Naive thymus-derived CD4-positive, alpha-beta T cell (primary cell): Measurements from ENCODE around the gene ZC3H12D. TPM values are rescaled to one million over a fixed set of nuclear protein-coding genes. Genes with fewer than 3 reads are reported as not detected.

ENCODE experiments used
- ATAC-seq: fragments of 150-1000 bp; cut with Tn5 transposase; 2 replicates; pipeline ENCODE4 v1.10.0; 2021; ENCODE audit warnings: mild to moderate bottlenecking, moderate library complexity
- CTCF ChIA-PET: fragments of 350-600 bp; sonication (Branson Sonifier 250); formaldehyde crosslinking; loops from one replicate; lab custom pipeline; 2021; ENCODE audit warnings: antibody characterized with exemption; lab: Charles Lee
- POLR2A ChIA-PET: fragments of 350-600 bp; sonication (Branson Sonifier 250); formaldehyde crosslinking; loops from one replicate; lab custom pipeline; 2021; ENCODE audit warnings: antibody characterized with exemption, inconsistent platforms; lab: Charles Lee
- DNase-seq, 9 donors: peaks; one replicate each; pipeline versions ENCODE4 v3.0.0 to v3.0.0-alpha.2; 2020 to 2022; ENCODE audit warnings: mixed read lengths in 1 of 9
- H3K27ac ChIP-seq: one replicate; pipeline ENCODE4 v1.7.0; 2013; ENCODE audit warnings: mild to moderate bottlenecking, low read depth, low read length, moderate library complexity
- H3K27me3 ChIP-seq, 2 donors: one replicate each; pipeline ENCODE4 v1.7.0; 2013; ENCODE audit warnings: low read length in 2 of 2, mild to moderate bottlenecking in 2 of 2, moderate library complexity in 2 of 2; ENCODE audit not compliant: control insufficient read depth in 2 of 2, insufficient read depth in 2 of 2
- H3K36me3 ChIP-seq, 3 experiments: 1 replicate in 2 of 3; 2 replicates in 1 of 3; pipeline ENCODE4 v1.7.0; 2013; ENCODE audit warnings: low read length in 3 of 3, mild to moderate bottlenecking in 3 of 3, moderate library complexity in 1 of 3; ENCODE audit not compliant: insufficient read depth in 3 of 3, control insufficient read depth in 2 of 3
- H3K4me1 ChIP-seq, 2 donors: one replicate each; pipeline ENCODE4 v1.7.0; 2013; ENCODE audit warnings: low read length in 2 of 2, mild to moderate bottlenecking in 2 of 2, moderate library complexity in 1 of 2; ENCODE audit not compliant: control insufficient read depth in 2 of 2, insufficient read depth in 2 of 2
- H3K4me3 ChIP-seq: 2 replicates; pipeline ENCODE4 v1.7.0; 2013; ENCODE audit warnings: mild to moderate bottlenecking, low read length
- H3K9me3 ChIP-seq, 3 experiments: 1 replicate in 2 of 3; 2 replicates in 1 of 3; pipeline ENCODE4 v1.7.0; 2013; ENCODE audit warnings: low read length in 3 of 3; ENCODE audit not compliant: control insufficient read depth in 2 of 3
- H3K27ac Mint-ChIP-seq, 9 donors: one replicate each; pipeline ENCODE4 v1.8.0; 2020 to 2022; ENCODE audit warnings: mixed read lengths in 9 of 9, mild to moderate bottlenecking in 8 of 9, moderate library complexity in 5 of 9, inconsistent platforms in 2 of 9
- H3K27me3 Mint-ChIP-seq, 5 donors: one replicate each; pipeline ENCODE4 v1.8.0; 2021 to 2022; ENCODE audit warnings: mixed read lengths in 5 of 5, mild to moderate bottlenecking in 1 of 5
- H3K36me3 Mint-ChIP-seq, 5 donors: one replicate each; pipeline ENCODE4 v1.8.0; 2020 to 2022; ENCODE audit warnings: mixed read lengths in 5 of 5, mild to moderate bottlenecking in 3 of 5, inconsistent platforms in 1 of 5
- H3K4me1 Mint-ChIP-seq, 7 donors: one replicate each; pipeline ENCODE4 v1.8.0; 2020 to 2022; ENCODE audit warnings: mixed read lengths in 7 of 7, mild to moderate bottlenecking in 3 of 7, inconsistent platforms in 1 of 7
- H3K4me3 Mint-ChIP-seq, 10 donors: one replicate each; pipeline ENCODE4 v1.8.0; 2020 to 2022; ENCODE audit warnings: mild to moderate bottlenecking in 10 of 10, mixed read lengths in 10 of 10, moderate library complexity in 6 of 10, inconsistent platforms in 2 of 10
- H3K9me3 Mint-ChIP-seq, 11 donors: one replicate each; pipeline ENCODE4 v1.8.0; 2020 to 2022; ENCODE audit warnings: mixed read lengths in 11 of 11, mild to moderate bottlenecking in 4 of 11, inconsistent platforms in 1 of 11, moderate library complexity in 1 of 11
- intact Hi-C, 2 donors: fragments of 100-400 bp; cut with micrococcal nuclease; formaldehyde crosslinking; loops; one replicate each; pipeline ENCODE4 v1.15.1; 2023
- polyA plus RNA-seq, 2 donors: library from polyadenylated mRNA; unstranded; fragments of 300-500 nt; fragmentation: Illumina TruSeq; gene quantifications; one replicate each; pipeline ENCODE4 v1.2.3, GENCODE V29; 2021
- total RNA-seq, 6 experiments: library from RNA in 5 of 6; stranded (reverse) in 5 of 6; gene quantifications; 1 replicate in 5 of 6; 2 replicates in 1 of 6; pipeline ENCODE4 v1.2.3 and lab custom pipeline; 2021 to 2026

ZC3H12D gene
- total and polyA plus RNA-seq, 7 experiments from 2014 or later, result 1.8 to 85.6 (median 67.9) TPM

- peaks cover 0 to 12% (median 0%) of the 10 kb centered on the region in 7 donors for H3K4me1 Mint-ChIP-seq
- H3K27ac Mint-ChIP-seq, result peak overlapping the region in 3 of 9 donors; percentile 15 to 62 (median 38)
- Histone ChIP-seq H3K4me1 (no peaks in the 10 kb centered on the region), H3K27me3 (no peaks in the 10 kb centered on the region), H3K4me3 (no peak overlapping the region), H3K27ac (no peak overlapping the region), H3K9me3 (no peaks in the 10 kb centered on the region), H3K36me3 (peaks cover 0 to 41% (median 21%) of the 10 kb centered on the region in 3 experiments)
- no peaks in the 10 kb centered on the region for H3K27me3 Mint-ChIP-seq
- H3K9me3 Mint-ChIP-seq, result no peaks in the 10 kb centered on the region
- peaks cover 9 to 20% (median 14%) of the 10 kb centered on the region in 5 donors for H3K36me3 Mint-ChIP-seq
- ChIA-PET POLR2A (no interaction called here), CTCF (interaction anchor here (0.7 to 1.8 kb wide), 2 partner anchors 62 to 257 kb away, joined by 4 read pairs; no protein-coding TSS in a partner anchor)
- no peak for ATAC-seq
- intact Hi-C loops, result no loop called here
- no peak for DNase-seq
- no peak overlapping the region for H3K4me3 Mint-ChIP-seq
These were observed 29.6 kb downstream of the ZC3H12D start for GRCh38 chr6:149455031-149455732.

DNA sequence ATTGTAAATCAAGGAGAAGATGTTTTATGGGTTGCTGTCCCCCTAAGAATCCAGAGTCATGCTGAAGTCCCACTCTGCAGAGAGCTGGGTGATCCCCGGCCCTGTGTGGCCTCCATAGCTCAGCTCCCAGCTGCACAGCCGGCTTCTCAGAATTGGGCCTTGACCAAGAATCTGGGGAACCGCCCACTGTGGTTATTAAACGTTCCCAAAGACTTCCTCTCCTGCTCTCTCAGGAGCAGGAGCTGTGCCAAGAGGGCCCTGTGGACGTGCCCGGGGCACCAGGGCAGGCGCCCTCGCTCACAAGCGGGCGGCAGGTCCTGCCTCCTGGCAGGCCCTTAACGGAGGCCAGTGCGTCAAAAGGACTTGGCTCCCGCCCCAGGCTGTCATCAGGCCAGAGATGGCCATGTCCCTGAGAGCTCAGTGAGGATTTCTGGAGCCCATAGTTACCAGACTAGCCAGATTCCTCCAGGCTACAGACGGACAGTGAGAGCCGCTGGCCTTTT lies 30.4 kb downstream of the ZC3H12D start:
- Histone ChIP-seq H3K27me3 (no peaks in the 10 kb centered on the region), H3K4me1 (no peaks in the 10 kb centered on the region), H3K4me3 (no peak overlapping the region), H3K36me3 (peaks cover 0 to 33% (median 15%) of the 10 kb centered on the region in 3 experiments), H3K9me3 (no peaks in the 10 kb centered on the region), H3K27ac (no peak overlapping the region)
- Mint-ChIP-seq H3K9me3 (no peaks in the 10 kb centered on the region), H3K27ac (no peak overlapping the region), H3K27me3 (no peaks in the 10 kb centered on the region), H3K4me1 (peaks cover 0 to 14% (median 5%) of the 10 kb centered on the region in 7 donors), H3K4me3 (no peak overlapping the region), H3K36me3 (peaks cover 8 to 25% (median 18%) of the 10 kb centered on the region in 5 donors)
- DNase-seq (no peak), ATAC-seq (peak; percentile 12)
- intact Hi-C loops, result no loop called here
- CTCF ChIA-PET, result interaction anchor here (0.7 to 1.8 kb wide), 2 partner anchors 21 to 63 kb away, joined by 3 to 4 read pairs; no protein-coding TSS in a partner anchor
- POLR2A ChIA-PET, result no interaction called here

DNA sequence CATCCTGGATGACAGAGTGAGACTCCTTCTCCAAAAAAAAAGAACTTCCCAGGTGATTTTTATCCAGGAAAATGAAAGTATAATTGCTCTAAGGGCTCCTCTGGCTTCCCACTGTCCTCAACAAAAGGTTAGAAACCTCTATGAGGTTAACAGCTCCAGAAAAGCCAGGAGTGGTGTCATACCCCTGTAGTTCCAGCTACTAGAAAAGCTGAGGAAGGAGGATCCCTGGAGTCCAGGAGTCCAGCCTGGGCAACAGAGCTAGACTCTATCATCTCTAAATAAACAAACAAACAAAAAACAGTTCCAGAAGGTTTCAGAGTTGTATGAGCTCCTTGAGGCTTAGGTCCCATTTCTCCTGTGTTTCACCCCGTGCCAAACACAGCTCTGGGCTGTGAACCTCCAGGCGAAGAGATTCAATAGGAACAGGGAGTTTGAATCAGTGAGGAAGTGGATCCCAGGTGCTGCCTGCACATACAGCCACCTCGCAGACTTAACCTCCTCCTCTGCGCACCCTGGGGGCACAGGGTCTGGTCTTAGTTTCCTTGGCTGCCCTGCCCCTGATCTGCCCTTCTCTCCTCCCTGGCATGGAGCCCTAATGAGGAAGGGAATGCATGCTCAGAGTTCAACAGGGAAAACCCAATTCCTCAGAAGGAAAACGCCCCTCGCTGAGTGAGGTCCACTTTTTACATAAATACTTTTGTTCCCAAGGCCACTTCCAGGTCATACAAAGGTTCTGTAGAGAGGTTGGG lies 31.0 kb downstream of the ZC3H12D start:
- Mint-ChIP-seq H3K4me3 (no peak overlapping the region), H3K27me3 (no peaks in the 10 kb centered on the region), H3K36me3 (peaks cover 1 to 18% (median 12%) of the 10 kb centered on the region in 5 donors), H3K4me1 (peaks cover 0 to 14% (median 5%) of the 10 kb centered on the region in 7 donors), H3K27ac (peak overlapping the region in 1 of 9 donors; percentile 46), H3K9me3 (no peaks in the 10 kb centered on the region)
- H3K27me3 ChIP-seq, result no peaks in the 10 kb centered on the region
- no peak for DNase-seq
- no peaks in the 10 kb centered on the region for H3K9me3 ChIP-seq
- no peak for ATAC-seq
- no peaks in the 10 kb centered on the region for H3K4me1 ChIP-seq
- no peak overlapping the region for H3K4me3 ChIP-seq
- POLR2A ChIA-PET, result no interaction called here
- intact Hi-C loops, result no loop called here
- no peak overlapping the region for H3K27ac ChIP-seq
- H3K36me3 ChIP-seq, result peaks cover 0 to 29% (median 9%) of the 10 kb centered on the region in 3 experiments
- CTCF ChIA-PET, result interaction anchor here (0.6 to 1.8 kb wide), 5 partner anchors 21 to 429 kb away, joined by 3 to 6 read pairs (median 3); no protein-coding TSS in a partner anchor

DNA sequence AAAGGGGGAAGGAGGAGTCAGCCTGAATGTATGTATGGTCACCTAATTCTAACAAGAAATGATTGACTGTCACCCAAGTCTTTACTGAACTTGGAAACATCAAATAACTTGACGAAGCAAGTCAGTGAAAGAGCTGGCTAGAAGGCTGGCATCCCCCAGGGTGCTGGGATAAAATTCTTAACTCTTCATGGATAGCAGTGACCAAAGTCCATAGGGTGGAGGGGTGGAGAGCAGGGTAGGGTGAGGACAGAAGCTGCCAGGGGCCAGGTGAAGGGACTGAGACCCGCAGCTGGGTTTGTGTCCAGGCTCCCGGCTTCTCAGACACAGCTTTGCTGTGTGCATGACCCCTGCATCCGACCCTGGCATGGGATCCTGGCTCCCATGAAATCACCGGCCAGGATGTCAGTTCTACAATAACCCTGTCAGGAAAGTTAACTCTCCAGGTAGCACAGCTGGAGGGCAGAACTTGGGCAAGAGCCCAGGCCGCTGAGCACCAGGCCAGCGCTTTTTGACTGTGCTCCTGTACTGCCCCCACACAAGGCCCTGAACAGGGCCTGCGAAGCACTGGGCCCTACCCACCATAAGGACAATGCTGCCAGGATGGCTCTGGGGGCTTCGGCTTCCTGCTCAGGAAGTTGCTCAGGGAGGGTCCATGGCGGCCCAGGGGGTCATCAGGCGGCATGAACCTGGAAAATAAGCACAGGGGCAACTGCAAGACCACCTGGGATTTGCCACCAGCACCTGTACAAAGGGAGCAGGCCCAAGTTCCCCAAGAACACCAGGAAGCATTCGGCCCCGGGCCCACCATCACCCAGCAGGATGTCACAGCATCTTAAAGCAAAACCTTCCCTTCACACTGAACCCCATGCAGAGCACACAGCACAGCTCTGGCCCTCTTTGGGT lies 32.5 kb downstream of the ZC3H12D start:
- Histone ChIP-seq H3K36me3 (peaks cover 0 to 19% (median 0%) of the 10 kb centered on the region in 3 experiments), H3K27ac (no peak overlapping the region), H3K9me3 (no peaks in the 10 kb centered on the region), H3K27me3 (no peaks in the 10 kb centered on the region), H3K4me1 (no peaks in the 10 kb centered on the region), H3K4me3 (no peak overlapping the region)
- Mint-ChIP-seq H3K27ac (peak overlapping the region in 1 of 9 donors; percentile 36), H3K27me3 (no peaks in the 10 kb centered on the region), H3K9me3 (no peaks in the 10 kb centered on the region), H3K36me3 (peaks cover 0 to 14% (median 5%) of the 10 kb centered on the region in 5 donors), H3K4me1 (peaks cover 0 to 14% (median 5%) of the 10 kb centered on the region in 7 donors), H3K4me3 (peak overlapping the region in 2 of 10 donors; percentile 11 to 39)
- no peak for ATAC-seq
- DNase-seq, result no peak
- CTCF ChIA-PET, result interaction anchor here (1.0 kb wide), 1 partner anchor 21 kb away, joined by 3 read pairs; no protein-coding TSS in a partner anchor
- intact Hi-C loops, result no loop called here
- POLR2A ChIA-PET, result no interaction called here

DNA sequence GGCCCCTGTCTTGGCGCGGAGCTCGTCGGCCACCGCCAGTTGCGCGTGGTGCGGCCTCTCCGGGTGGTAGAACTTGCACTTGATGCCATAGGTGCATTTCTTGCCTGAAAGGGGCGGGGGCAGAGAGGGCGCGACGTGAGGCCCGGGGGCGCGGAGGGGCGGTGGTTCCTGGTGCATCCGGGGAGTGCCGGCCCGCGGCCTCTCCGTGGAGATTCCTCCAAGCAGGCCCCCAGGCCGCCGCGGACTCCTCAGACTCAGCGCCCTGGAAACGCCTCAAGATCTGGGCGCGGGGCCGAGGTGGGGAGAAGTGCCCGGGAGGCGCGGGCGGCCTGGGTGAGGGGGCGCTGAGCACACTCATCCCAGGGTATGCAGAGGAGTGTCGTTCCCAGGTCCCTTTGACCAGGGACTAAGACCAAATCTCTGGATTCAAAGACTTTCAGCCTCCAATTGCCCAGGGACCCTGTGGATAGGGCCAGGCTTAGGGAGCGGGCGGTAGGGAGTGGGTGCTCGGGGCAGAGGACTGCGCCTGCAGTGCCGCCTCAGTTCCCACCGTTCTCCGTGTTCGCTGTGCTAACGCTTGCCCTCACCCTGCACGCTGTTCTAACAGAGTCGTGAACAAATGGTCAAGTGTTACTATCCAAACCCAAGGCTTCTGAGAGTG lies 33.3 kb downstream of the ZC3H12D start:
- Mint-ChIP-seq H3K4me1 (peaks cover 0 to 14% (median 5%) of the 10 kb centered on the region in 7 donors), H3K9me3 (no peaks in the 10 kb centered on the region), H3K27ac (no peak overlapping the region), H3K4me3 (peak overlapping the region in 2 of 10 donors; percentile 11 to 32), H3K36me3 (peaks cover 0 to 15% (median 5%) of the 10 kb centered on the region in 5 donors), H3K27me3 (no peaks in the 10 kb centered on the region)
- CTCF ChIA-PET, result no interaction called here
- intact Hi-C loops, result no loop called here
- Histone ChIP-seq H3K9me3 (no peaks in the 10 kb centered on the region), H3K4me1 (no peaks in the 10 kb centered on the region), H3K27ac (no peak overlapping the region), H3K27me3 (no peaks in the 10 kb centered on the region), H3K4me3 (no peak overlapping the region), H3K36me3 (peaks cover 0 to 12% (median 0%) of the 10 kb centered on the region in 3 experiments)
- DNase-seq (peak in 3 of 9 donors; percentile 19 to 31 (median 25)), ATAC-seq (peak; percentile 30)
- POLR2A ChIA-PET, result interaction anchor here (0.6 kb wide), 1 partner anchor 46 kb away, joined by 3 read pairs; no protein-coding TSS in a partner anchor
